Epithelial cell of proximal tubule (primary cell): ENCODE measurements around the gene SYS1. TPM values are rescaled to one million over a fixed set of nuclear protein-coding genes. Genes with fewer than 3 reads are reported as not detected.

Experiments used
- DNase-seq: peaks from one replicate; pipeline ENCODE4 v3.0.0-alpha.2; 2011; ENCODE audit warnings: low read depth
- H3K4me3 ChIP-seq: 2 replicates; pipeline ENCODE4 v1.5.1; 2011; ENCODE audit warnings: low read depth, mild to moderate bottlenecking, low read length
- CTCF ChIP-seq: conservative IDR thresholded peaks from 2 replicates; pipeline ENCODE4 v1.5.1; 2012; ENCODE audit warnings: low read depth, mild to moderate bottlenecking, low read length
- total RNA-seq: library from RNA; depleted of rRNA; stranded (reverse); fragments of >200 nt; gene quantifications from 2 replicates; pipeline ENCODE4 v1.2.3, GENCODE V29; 2015

The SYS1 gene
- total RNA-seq, 1 donor from 2014 or later = 30.3 TPM

GRCh38 chr20:45318948-45319347 is 44.0 kb upstream of the SYS1 start:
- DNase-seq = no peak
- no peak for TF ChIP-seq CTCF
- no peak overlapping the region for H3K4me3 ChIP-seq

- no peak for TF ChIP-seq CTCF
- no peak for DNase-seq
Observed at GRCh38 chr20:45320948-45321595, 41.9 kb upstream of the SYS1 start.

GRCh38 chr20:45322952-45323383 is 40.0 kb upstream of the SYS1 start:
- H3K4me3 ChIP-seq = no peak overlapping the region
- TF ChIP-seq CTCF = peak; percentile 45
- DNase-seq = no peak

More at GRCh38 chr20:45320948-45321595, 41.9 kb upstream of the SYS1 start:
- no peak overlapping the region for H3K4me3 ChIP-seq

GRCh38 chr20:45323731-45324130 is 39.2 kb upstream of the SYS1 start:
- H3K4me3 ChIP-seq = no peak overlapping the region
- DNase-seq = no peak
- no peak for TF ChIP-seq CTCF

GRCh38 chr20:45325371-45325770 is 37.6 kb upstream of the SYS1 start:
- no peak overlapping the region for H3K4me3 ChIP-seq
- no peak for DNase-seq
- TF ChIP-seq CTCF = no peak

- TF ChIP-seq CTCF = no peak
- no peak overlapping the region for H3K4me3 ChIP-seq
Observed at GRCh38 chr20:45328451-45328850, 34.5 kb upstream of the SYS1 start.

More at GRCh38 chr20:45328451-45328850, 34.5 kb upstream of the SYS1 start:
- no peak for DNase-seq
